Heart left ventricle (tissue), 16 donors: ENCODE measurements around the gene GPANK1. TPM values are rescaled to one million over a fixed set of nuclear protein-coding genes. Genes with fewer than 3 reads are reported as not detected.
A peak's percentile ranks its signal among the peaks of the same experiment; 100 is the strongest.

ENCODE experiments used
- ATAC-seq, 4 donors: fragments of 200-7000 bp; cut with Tn5 transposase; one replicate each; pipeline ENCODE4 v1.9.1; 2020 to 2022; ENCODE audit warnings: moderate library complexity in 4 of 4, mild to moderate bottlenecking in 3 of 4, moderate number of reproducible peaks in 1 of 4
- DNase-seq, 5 donors: peaks; one replicate each; pipeline ENCODE4 v3.0.0-alpha.2; 2020
- H3K27ac ChIP-seq, 12 donors: fragments of 200-600 bp; sonication (generic) in 4 of 12; one replicate each; pipeline versions ENCODE4 v1.5.0 to v1.8.0; 2016 to 2022; ENCODE audit warnings: mild to moderate bottlenecking in 2 of 12
- H3K27me3 ChIP-seq, 9 donors: fragments of 200-600 bp; sonication (generic) in 2 of 9; one replicate each; pipeline versions ENCODE4 v1.5.1 to v1.8.0; 2016 to 2022; ENCODE audit warnings: mild to moderate bottlenecking in 3 of 9
- H3K36me3 ChIP-seq, 9 donors: fragments of 200-600 bp; sonication (generic) in 2 of 9; one replicate each; pipeline versions ENCODE4 v1.5.0 to v1.8.0; 2018 to 2022; ENCODE audit warnings: mild to moderate bottlenecking in 2 of 9
- H3K4me1 ChIP-seq, 12 donors: fragments of 200-600 bp; sonication (generic) in 4 of 12; one replicate each; pipeline versions ENCODE4 v1.5.0 to v1.8.0; 2016 to 2022; ENCODE audit warnings: mild to moderate bottlenecking in 3 of 12
- H3K4me3 ChIP-seq, 12 donors: fragments of 200-600 bp; sonication (generic) in 4 of 12; one replicate each; pipeline versions ENCODE4 v1.5.0 to v1.8.0; 2017 to 2022; ENCODE audit warnings: mild to moderate bottlenecking in 9 of 12, moderate library complexity in 4 of 12
- H3K9me3 ChIP-seq, 12 donors: fragments of 200-600 bp; sonication (generic) in 4 of 12; one replicate each; pipeline versions ENCODE4 v1.5.0 to v1.8.0; 2016 to 2022; ENCODE audit warnings: mild to moderate bottlenecking in 1 of 12
- POLR2A ChIP-seq, 2 donors: fragments of 450-650 bp; IDR thresholded peaks; one replicate each; pipeline ENCODE4 v1.6.1; 2017; ENCODE audit warnings: antibody characterized with exemption in 2 of 2, mild to moderate bottlenecking in 2 of 2, moderate library complexity in 2 of 2
- WGBS, 4 donors: extraction: QIAGEN DNeasy Blood & Tissue Kit in 2 of 4; methylation state at CpG; one replicate each; pipeline versions ENCODE4 v1.1.5 to v1.1.7; 2013 to 2018; 5-methylcytosine and 5-hydroxymethylcytosine counted together
- intact Hi-C, 10 donors: fragments of 100-400 bp; cut with DNase I; formaldehyde crosslinking; loops; one replicate each; pipeline versions ENCODE4 v1.11.1 to v1.14.2; 2022
- polyA plus RNA-seq, 2 donors: library from polyadenylated mRNA; stranded (reverse); fragments of 200-250 nt; gene quantifications; one replicate each; pipeline ENCODE4 v1.2.3, GENCODE V29; 2013
- total RNA-seq, 9 donors: library from RNA; depleted of rRNA in 2 of 9; stranded (reverse); fragments of >200 nt in 2 of 9; fragmentation: NEBNext Ultra II Directional in 3 of 9; extraction: Animal tissue kit (Norgen Biotek cat#: 25700) in 3 of 9; gene quantifications; one replicate each; pipeline versions ENCODE4 v1.1.0 to v1.2.4, GENCODE V29; 2016 to 2023
- TF ChIP-seq, protein P1 (sequence below), 12 donors: fragments of 200-600 bp; sonication (generic) in 4 of 12; IDR thresholded peaks; one replicate each; pipeline versions ENCODE4 v1.5.0 to v1.8.0; 2018 to 2022; ENCODE audit warnings: antibody characterized with exemption in 12 of 12, mild to moderate bottlenecking in 5 of 12
- donor health status: ischemic (EF 13 %, LVEDD 7.1; RV severe dilation, severe dysfunction).
- donor health status: healthy with polysubstance abuse.
- donor health status: DM: no; HTN: yes; CAD: no.
- donor health status: DM: no; HTN: no; CAD: no.
- donor health status: ischemic (EF 25% LVEDD 6.9; RV normal size, moderate dysfunction).
- donor health status: ischemic (EF 25% LVEDD 5.7; RV mildly dilated, moderate dysfunction).
- donor health status: healthy.
- donor health status: DM: yes; HTN: yes; CAD: no.
- donor health status: ischemic (EF 35%, LVEDD 5.7; RV mildly dilated, moderate dysfunction).
- donor health status: nonischemic (EF 11% LVEDD 7.7; RV severe dilation, severe dysfunction).
- donor health status: DM: yes; HTN: yes; CAD: no.
- donor health status: PGD.
- donor health status: ischemic (EF 29% LVEDD 5.4; RV normal size, mild dysfunction).
- donor health status: nonischemic (EF 23%, LVEDD 6.1; RV moderate dilation, normal function).

Gene GPANK1
- total and polyA plus RNA-seq, 11 donors: 15.9 to 29.8 (median 19.5) TPM

DNA sequence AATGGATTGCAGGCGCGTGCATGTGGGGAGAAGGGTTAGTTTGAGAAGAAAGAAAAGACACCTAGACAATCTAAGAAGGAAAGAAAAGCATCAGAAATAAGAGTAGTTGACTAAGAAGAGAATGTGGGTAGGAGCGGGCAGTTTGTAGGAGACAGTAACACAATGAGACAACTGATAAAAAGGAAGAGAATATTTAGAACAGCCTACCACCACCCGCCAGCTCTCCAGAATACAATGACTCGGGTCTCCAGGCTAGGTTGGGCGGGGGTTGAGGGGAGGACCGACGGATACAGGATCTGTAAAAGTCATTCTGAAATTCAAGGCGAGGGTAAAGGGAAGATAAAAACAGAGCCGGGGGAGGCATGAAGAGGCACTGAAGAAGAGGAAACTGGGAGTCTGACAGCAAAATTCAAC is 37.6 kb upstream of the GPANK1 start:
- H3K27me3 ChIP-seq: no peaks in the 10 kb centered on the region
- peak overlapping the region; percentile 90 to 100 (median 98) for H3K27ac ChIP-seq
- peak in 2 of 4 donors; percentile 24 to 29 for ATAC-seq
- peaks cover 0 to 38% (median 31%) of the 10 kb centered on the region in 9 donors for H3K36me3 ChIP-seq
- H3K9me3 ChIP-seq: no peaks in the 10 kb centered on the region
- peak overlapping the region; percentile 58 to 99 (median 78) for H3K4me3 ChIP-seq
- TF ChIP-seq, protein P1, sequence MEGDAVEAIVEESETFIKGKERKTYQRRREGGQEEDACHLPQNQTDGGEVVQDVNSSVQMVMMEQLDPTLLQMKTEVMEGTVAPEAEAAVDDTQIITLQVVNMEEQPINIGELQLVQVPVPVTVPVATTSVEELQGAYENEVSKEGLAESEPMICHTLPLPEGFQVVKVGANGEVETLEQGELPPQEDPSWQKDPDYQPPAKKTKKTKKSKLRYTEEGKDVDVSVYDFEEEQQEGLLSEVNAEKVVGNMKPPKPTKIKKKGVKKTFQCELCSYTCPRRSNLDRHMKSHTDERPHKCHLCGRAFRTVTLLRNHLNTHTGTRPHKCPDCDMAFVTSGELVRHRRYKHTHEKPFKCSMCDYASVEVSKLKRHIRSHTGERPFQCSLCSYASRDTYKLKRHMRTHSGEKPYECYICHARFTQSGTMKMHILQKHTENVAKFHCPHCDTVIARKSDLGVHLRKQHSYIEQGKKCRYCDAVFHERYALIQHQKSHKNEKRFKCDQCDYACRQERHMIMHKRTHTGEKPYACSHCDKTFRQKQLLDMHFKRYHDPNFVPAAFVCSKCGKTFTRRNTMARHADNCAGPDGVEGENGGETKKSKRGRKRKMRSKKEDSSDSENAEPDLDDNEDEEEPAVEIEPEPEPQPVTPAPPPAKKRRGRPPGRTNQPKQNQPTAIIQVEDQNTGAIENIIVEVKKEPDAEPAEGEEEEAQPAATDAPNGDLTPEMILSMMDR (IDR thresholded peaks at IDR 0.05): no peak
- TF ChIP-seq POLR2A (IDR thresholded peaks at IDR 0.05): no peak
- peak in 2 of 5 donors; percentile 27 for DNase-seq
- 0 to 1% (median 1%) methylated on average over 10 of the region's 10 CpGs for WGBS, 4 donors
- intact Hi-C loops: loop anchor here in 4 of 10 donors (2.0 to 5.0 kb wide), 3 partner anchors 26 to 130 kb away; partner anchors contain the start of genes DDAH2 (in 2 of the 4) and CLIC1 (in 1 of the 4)
- H3K4me1 ChIP-seq: peaks cover 3 to 35% (median 21%) of the 10 kb centered on the region in 12 donors

DNA sequence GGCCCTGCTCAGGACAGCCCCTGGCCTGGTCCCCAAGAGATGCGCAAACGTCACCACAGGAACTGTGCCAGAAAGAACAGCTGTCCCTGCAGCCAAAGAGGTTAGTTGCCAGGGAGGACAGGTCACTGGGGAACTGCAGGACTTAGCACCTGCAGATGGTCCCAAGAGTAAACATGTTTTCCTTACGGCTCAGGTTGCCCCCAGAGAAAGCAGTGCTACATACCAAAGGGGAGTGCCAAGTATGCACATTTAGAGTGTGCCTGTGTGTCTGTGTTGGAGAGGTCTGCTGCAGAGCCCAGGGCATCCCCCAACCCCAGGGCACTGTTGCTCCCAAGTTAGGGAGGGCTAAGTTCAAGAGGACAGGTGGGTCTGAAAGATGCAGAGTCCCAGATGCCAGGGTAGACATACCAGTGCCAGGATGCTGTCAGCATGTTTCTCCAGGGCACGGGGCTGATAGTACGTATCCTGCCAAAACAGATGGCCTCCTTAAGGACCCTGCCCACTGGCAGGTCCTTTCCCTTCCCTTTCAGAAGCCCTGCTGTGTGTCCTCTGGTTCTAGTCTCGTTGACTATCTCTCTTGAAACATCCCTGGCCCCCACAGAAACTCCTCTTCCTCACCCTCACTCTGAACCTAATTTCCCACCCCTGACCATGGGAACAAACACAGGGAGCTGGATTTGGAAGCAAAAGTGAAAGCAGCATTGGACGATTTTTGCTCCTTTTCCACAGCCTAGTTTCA is 37.0 kb upstream of the GPANK1 start:
- TF ChIP-seq, protein P1 (IDR thresholded peaks at IDR 0.05): no peak
- TF ChIP-seq POLR2A (IDR thresholded peaks at IDR 0.05): no peak
- Histone ChIP-seq H3K27me3 (no peaks in the 10 kb centered on the region), H3K4me3 (peak overlapping the region; percentile 58 to 99 (median 78)), H3K9me3 (no peaks in the 10 kb centered on the region), H3K27ac (peak overlapping the region; percentile 90 to 100 (median 98)), H3K36me3 (peaks cover 0 to 43% (median 37%) of the 10 kb centered on the region in 9 donors), H3K4me1 (peaks cover 3 to 38% (median 21%) of the 10 kb centered on the region in 12 donors)
- DNase-seq: peak in 4 of 5 donors; percentile 39 to 65 (median 56)
- intact Hi-C loops: loop anchor here in 4 of 10 donors (2.0 to 5.0 kb wide), 3 partner anchors 27 to 130 kb away; partner anchors contain the start of genes DDAH2 (in 2 of the 4) and CLIC1 (in 1 of the 4)
- WGBS, 4 donors: 16 to 21% (median 18%) methylated on average over 7 of the region's 7 CpGs
- peak in 1 of 4 donors; percentile 8 for ATAC-seq

DNA sequence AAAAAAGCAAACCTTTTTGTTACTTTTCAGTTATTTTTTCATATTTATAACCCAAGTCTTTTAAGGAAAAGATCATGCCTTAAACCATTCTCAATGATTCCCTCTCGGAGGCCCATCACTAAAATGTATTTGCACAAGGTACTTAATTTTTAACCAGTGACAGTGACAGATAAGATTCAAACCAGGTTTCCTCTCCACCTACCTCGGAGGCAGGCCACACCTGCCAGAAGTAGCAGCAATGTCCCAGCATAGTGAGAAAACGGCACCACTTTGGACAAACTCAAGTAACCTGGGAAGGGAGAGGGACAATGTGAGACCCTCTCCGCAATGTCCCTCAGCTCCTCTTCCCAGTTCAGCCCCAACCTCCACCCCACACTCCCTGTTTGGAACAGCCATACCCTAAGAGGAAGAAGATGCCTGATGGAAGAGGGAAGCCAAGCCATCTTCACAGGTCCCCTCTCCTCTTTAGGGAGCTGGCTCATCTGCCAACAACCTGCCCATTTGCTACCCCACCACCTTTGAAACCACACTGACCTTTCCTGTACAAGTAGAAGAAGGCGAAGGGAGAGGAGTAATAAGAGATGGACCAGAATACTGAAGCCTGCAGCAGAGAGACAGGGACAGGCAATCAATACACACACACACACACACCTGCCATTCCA is 36.1 kb upstream of the GPANK1 start:
- DNase-seq (no peak), ATAC-seq (no peak)
- Histone ChIP-seq H3K4me3 (peak overlapping the region in 3 of 12 donors; percentile 74 to 99 (median 80)), H3K36me3 (peaks cover 0 to 53% (median 46%) of the 10 kb centered on the region in 9 donors), H3K27me3 (no peaks in the 10 kb centered on the region), H3K27ac (no peak overlapping the region), H3K9me3 (no peaks in the 10 kb centered on the region), H3K4me1 (peaks cover 3 to 38% (median 21%) of the 10 kb centered on the region in 12 donors)
- no peak for TF ChIP-seq POLR2A (IDR thresholded peaks at IDR 0.05)
- TF ChIP-seq, protein P1 (IDR thresholded peaks at IDR 0.05): no peak
- intact Hi-C loops: loop anchor here in 2 of 10 donors (5.0 kb wide), 2 partner anchors 36 to 131 kb away; partner anchors contain the start of gene CLIC1 (in 1 of the 2)
- WGBS, 4 donors: 88 to 92% (median 89%) methylated on average over 5 of the region's 5 CpGs

DNA sequence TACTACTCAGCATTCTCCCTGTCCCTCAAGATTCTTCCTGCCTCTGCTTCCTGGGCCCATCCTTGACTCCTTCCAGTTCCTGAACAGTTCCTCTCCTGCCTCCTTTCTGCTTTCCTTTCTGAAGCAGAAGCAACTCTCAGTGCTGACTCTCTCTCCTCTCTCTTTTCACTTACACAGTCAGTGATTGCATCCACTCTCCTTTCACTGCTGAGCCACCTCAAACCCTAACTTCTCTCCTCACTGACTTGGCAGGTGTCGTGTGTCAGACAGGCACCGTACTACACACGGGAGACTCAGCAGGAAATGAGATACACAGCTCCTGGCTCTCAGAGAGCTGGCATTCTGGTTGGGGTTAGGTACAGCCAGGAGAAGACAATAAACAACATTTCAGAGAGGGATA is 32.8 kb upstream of the GPANK1 start:
- Histone ChIP-seq H3K4me3 (no peak overlapping the region), H3K36me3 (peaks cover 0 to 86% (median 80%) of the 10 kb centered on the region in 9 donors), H3K9me3 (no peaks in the 10 kb centered on the region), H3K4me1 (peaks cover 3 to 33% (median 16%) of the 10 kb centered on the region in 12 donors), H3K27ac (no peak overlapping the region), H3K27me3 (no peaks in the 10 kb centered on the region)
- DNase-seq (no peak), ATAC-seq (no peak)
- no peak for TF ChIP-seq POLR2A (IDR thresholded peaks at IDR 0.05)
- TF ChIP-seq, protein P1 (IDR thresholded peaks at IDR 0.05): no peak
- 44 to 58% (median 47%) methylated on average over 3 of the region's 3 CpGs for WGBS, 4 donors
- intact Hi-C loops: no loop called here
